ENCODE results near the gene DMP1. TPM values are rescaled to one million over a fixed set of nuclear protein-coding genes. Genes with fewer than 3 reads are reported as not detected.

Gene DMP1
- total RNA-seq = not detected in 2 replicates

GRCh38 chr4:87649980-87650379 is at the start of gene DMP1:
Gene DMP1, plus strand, starts transcription at chr4:87650280. Its CDS starts 6,213 bp downstream, at chr4:87656493.

GRCh38 chr4:87608229-87608628 is 41.9 kb upstream of the DMP1 start, which contains the start of gene DSPP:
Gene DSPP, plus strand, starts transcription at chr4:87608529. Its CDS starts 2,380 bp downstream, at chr4:87610909.

Other genes starting within 250 kb of the DMP1 start
- 25.7 and 27.8 TPM in 2 replicates for gene NUDT9, start 227.7 kb upstream of the DMP1 start, total RNA-seq
- gene SPARCL1, start 120.9 kb upstream of the DMP1 start, total RNA-seq = 0.15 and 0.32 TPM in 2 replicates
- gene DSPP, start 41.8 kb upstream of the DMP1 start, total RNA-seq = not detected in 2 replicates
- gene IBSP, start 149.3 kb downstream of the DMP1 start, total RNA-seq = not detected in 2 replicates
- not detected in 2 replicates for gene MEPE, start 182.7 kb downstream of the DMP1 start, total RNA-seq

All from epithelial cell of umbilical artery (primary cell).